LNCaP clone FGC (cell line): ENCODE measurements around the gene KRT85.

Experiments
- DNase-seq: peaks from one replicate; pipeline ENCODE4 v3.0.0-alpha.2; 2011; ENCODE audit warnings: low read depth
- H3K4me3 ChIP-seq: 2 replicates; pipeline ENCODE4 v1.5.1; 2011; ENCODE audit warnings: mild to moderate bottlenecking, low read depth, low read length, control low read depth
- TF ChIP-seq, protein P1 (sequence below): IDR thresholded peaks from 2 replicates; pipeline ENCODE4 v1.5.1; 2012; ENCODE audit warnings: mild to moderate bottlenecking; ENCODE audit not compliant: control insufficient read depth, insufficient read depth; ENCODE audit errors: extremely low read depth

The KRT85 gene

DNA sequence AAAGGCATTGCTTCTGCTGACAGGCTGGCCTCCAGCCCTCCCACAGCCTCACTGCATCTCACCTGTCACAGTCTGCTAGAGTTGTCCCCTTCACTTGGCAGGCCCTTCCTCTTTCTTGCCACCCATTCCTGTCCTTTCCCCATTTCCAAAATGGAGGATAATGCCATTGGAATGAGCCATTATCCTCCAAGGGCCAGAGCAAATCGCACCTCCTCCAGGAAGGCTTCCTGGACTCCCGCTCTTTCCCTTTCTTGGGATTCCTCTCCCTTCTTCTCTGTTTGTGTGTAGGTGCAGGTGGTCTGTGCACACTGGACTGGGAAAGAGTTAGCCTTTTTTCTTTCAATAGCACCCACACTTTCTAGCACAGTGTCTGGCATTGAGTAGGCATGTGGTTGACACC is 35.1 kb upstream of the KRT85 start:
- no peak overlapping the region for H3K4me3 ChIP-seq
- TF ChIP-seq, protein P1, sequence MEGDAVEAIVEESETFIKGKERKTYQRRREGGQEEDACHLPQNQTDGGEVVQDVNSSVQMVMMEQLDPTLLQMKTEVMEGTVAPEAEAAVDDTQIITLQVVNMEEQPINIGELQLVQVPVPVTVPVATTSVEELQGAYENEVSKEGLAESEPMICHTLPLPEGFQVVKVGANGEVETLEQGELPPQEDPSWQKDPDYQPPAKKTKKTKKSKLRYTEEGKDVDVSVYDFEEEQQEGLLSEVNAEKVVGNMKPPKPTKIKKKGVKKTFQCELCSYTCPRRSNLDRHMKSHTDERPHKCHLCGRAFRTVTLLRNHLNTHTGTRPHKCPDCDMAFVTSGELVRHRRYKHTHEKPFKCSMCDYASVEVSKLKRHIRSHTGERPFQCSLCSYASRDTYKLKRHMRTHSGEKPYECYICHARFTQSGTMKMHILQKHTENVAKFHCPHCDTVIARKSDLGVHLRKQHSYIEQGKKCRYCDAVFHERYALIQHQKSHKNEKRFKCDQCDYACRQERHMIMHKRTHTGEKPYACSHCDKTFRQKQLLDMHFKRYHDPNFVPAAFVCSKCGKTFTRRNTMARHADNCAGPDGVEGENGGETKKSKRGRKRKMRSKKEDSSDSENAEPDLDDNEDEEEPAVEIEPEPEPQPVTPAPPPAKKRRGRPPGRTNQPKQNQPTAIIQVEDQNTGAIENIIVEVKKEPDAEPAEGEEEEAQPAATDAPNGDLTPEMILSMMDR: no peak
- no peak for DNase-seq

GRCh38 chr12:52401926-52402325 is 34.6 kb upstream of the KRT85 start:
- H3K4me3 ChIP-seq: no peak overlapping the region
- no peak for DNase-seq
- TF ChIP-seq, protein P1: no peak

- H3K4me3 ChIP-seq: no peak overlapping the region
- DNase-seq: no peak
- TF ChIP-seq, protein P1: no peak
Observed at GRCh38 chr12:52401526-52401925, 34.2 kb upstream of the KRT85 start.

DNA sequence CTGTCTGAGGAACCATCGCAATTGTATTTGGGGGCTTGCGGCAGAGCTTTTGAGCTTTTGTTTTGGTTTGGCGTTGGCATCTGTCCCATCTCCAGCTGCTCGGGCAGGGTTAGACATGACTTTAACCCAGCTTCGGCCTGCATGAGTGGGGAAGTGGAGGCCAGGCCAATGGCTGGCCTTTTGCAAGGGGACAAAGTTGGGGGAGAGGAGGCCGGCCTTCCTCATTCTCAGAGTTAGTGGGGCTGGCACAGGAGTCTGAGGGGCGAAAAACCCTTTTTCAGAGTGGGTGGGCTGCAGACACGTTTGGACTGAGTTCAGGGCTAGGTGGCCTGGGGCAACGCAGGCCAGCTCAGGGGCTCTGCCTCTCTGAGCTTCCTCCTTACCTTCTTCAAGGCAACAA is 33.6 kb upstream of the KRT85 start:
- TF ChIP-seq, protein P1: no peak
- no peak overlapping the region for H3K4me3 ChIP-seq
- DNase-seq: no peak

- no peak overlapping the region for H3K4me3 ChIP-seq
- no peak for DNase-seq
- TF ChIP-seq, protein P1: no peak
Observed at GRCh38 chr12:52399756-52400155, 32.5 kb upstream of the KRT85 start.

GRCh38 chr12:52398176-52398575 is 30.9 kb upstream of the KRT85 start:
- no peak overlapping the region for H3K4me3 ChIP-seq
- no peak for DNase-seq
- TF ChIP-seq, protein P1: no peak

GRCh38 chr12:52396656-52397055 is 29.4 kb upstream of the KRT85 start:
- TF ChIP-seq, protein P1: no peak
- DNase-seq: no peak
- no peak overlapping the region for H3K4me3 ChIP-seq
